Loucy (cell line): ENCODE results near the gene MBNL2.

Experiments
- H2AFZ ChIP-seq: fragments of 200-600 bp; sonication (generic); 2 replicates; pipeline ENCODE4 v1.6.0; 2016; ENCODE audit warnings: antibody characterized with exemption, mild to moderate bottlenecking, low read length, moderate library complexity
- H3F3A ChIP-seq: fragments of 200-600 bp; 2 replicates; pipeline ENCODE4 v1.6.0; 2016; ENCODE audit warnings: antibody characterized with exemption, low read depth, mild to moderate bottlenecking
- H3K27me3 ChIP-seq: fragments of 200-600 bp; sonication (generic); 2 replicates; pipeline ENCODE4 v1.6.1; 2014; ENCODE audit warnings: low read length, mild to moderate bottlenecking; ENCODE audit not compliant: insufficient read depth, poor library complexity, severe bottlenecking
- H3K36me3 ChIP-seq: fragments of 200-600 bp; sonication (generic); 2 replicates; pipeline ENCODE4 v1.6.1; 2016; ENCODE audit warnings: low read length; ENCODE audit not compliant: insufficient read depth
- H3K4me1 ChIP-seq: fragments of 200-600 bp; sonication (generic); 2 replicates; pipeline ENCODE4 v1.5.1; 2014; ENCODE audit warnings: low read length, mild to moderate bottlenecking; ENCODE audit not compliant: insufficient read depth, poor library complexity, severe bottlenecking
- H3K4me2 ChIP-seq: fragments of 200-600 bp; sonication (generic); 2 replicates; pipeline ENCODE4 v1.6.0; 2014; ENCODE audit warnings: antibody characterized with exemption, low read length, low read depth, mild to moderate bottlenecking; ENCODE audit not compliant: poor library complexity, severe bottlenecking
- H3K4me3 ChIP-seq: fragments of 200-600 bp; sonication (generic); 2 replicates; pipeline ENCODE4 v1.5.1; 2014; ENCODE audit warnings: low read length, mild to moderate bottlenecking, mixed read lengths; ENCODE audit not compliant: poor library complexity, severe bottlenecking
- H3K79me2 ChIP-seq: fragments of 200-600 bp; sonication (generic); 2 replicates; pipeline ENCODE4 v1.6.1; 2014; ENCODE audit warnings: low read length; ENCODE audit not compliant: insufficient read depth
- H3K9ac ChIP-seq: fragments of 200-600 bp; sonication (generic); 2 replicates; pipeline ENCODE4 v1.6.0; 2014; ENCODE audit warnings: mild to moderate bottlenecking, low read depth, low read length, moderate library complexity; ENCODE audit not compliant: poor library complexity, severe bottlenecking
- H3K9me2 ChIP-seq: fragments of 200-600 bp; sonication (generic); replicated peaks from 2 replicates; pipeline ENCODE4 v1.6.1; 2016; ENCODE audit warnings: low read depth, low read length, mixed read lengths
- H3K9me3 ChIP-seq: fragments of 200-600 bp; sonication (generic); 2 replicates; pipeline ENCODE4 v1.6.1; 2014; ENCODE audit warnings: mild to moderate bottlenecking, antibody characterized with exemption, low read length, low read depth; ENCODE audit not compliant: insufficient read depth
- H4K20me1 ChIP-seq: fragments of 200-600 bp; sonication (generic); 2 replicates; pipeline ENCODE4 v1.6.0; 2014; ENCODE audit warnings: antibody characterized with exemption, low read length, mild to moderate bottlenecking; ENCODE audit not compliant: insufficient read depth, poor library complexity, severe bottlenecking
- EZH2phosphoT487 ChIP-seq: fragments of 200-600 bp; IDR thresholded peaks from 2 replicates; pipeline ENCODE4 v1.6.1; 2018; ENCODE audit warnings: antibody characterized with exemption, mild to moderate bottlenecking, moderate library complexity, borderline replicate concordance
- TF ChIP-seq, protein P1 (sequence below): fragments of 200-600 bp; sonication (generic); conservative IDR thresholded peaks from 2 replicates; pipeline ENCODE4 v1.5.1; 2014; ENCODE audit warnings: mild to moderate bottlenecking, antibody characterized with exemption, low read length

MBNL2 gene

GRCh38 chr13:97285221-97285955 lies 63.3 kb downstream of the MBNL2 start:
- TF ChIP-seq EZH2phosphoT487 = no peak
- TF ChIP-seq, protein P1, sequence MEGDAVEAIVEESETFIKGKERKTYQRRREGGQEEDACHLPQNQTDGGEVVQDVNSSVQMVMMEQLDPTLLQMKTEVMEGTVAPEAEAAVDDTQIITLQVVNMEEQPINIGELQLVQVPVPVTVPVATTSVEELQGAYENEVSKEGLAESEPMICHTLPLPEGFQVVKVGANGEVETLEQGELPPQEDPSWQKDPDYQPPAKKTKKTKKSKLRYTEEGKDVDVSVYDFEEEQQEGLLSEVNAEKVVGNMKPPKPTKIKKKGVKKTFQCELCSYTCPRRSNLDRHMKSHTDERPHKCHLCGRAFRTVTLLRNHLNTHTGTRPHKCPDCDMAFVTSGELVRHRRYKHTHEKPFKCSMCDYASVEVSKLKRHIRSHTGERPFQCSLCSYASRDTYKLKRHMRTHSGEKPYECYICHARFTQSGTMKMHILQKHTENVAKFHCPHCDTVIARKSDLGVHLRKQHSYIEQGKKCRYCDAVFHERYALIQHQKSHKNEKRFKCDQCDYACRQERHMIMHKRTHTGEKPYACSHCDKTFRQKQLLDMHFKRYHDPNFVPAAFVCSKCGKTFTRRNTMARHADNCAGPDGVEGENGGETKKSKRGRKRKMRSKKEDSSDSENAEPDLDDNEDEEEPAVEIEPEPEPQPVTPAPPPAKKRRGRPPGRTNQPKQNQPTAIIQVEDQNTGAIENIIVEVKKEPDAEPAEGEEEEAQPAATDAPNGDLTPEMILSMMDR = no peak
- no peaks in the 10 kb centered on the region for H3K79me2 ChIP-seq

GRCh38 chr13:97286317-97287046 lies 64.3 kb downstream of the MBNL2 start:
- Histone ChIP-seq H3K27me3 (no peaks in the 10 kb centered on the region), H3K79me2 (no peaks in the 10 kb centered on the region), H3K9ac (no peak overlapping the region), H3K36me3 (no peaks in the 10 kb centered on the region), H4K20me1 (no peaks in the 10 kb centered on the region), H3K4me3 (no peak overlapping the region), H3K9me2 (no peaks in the 10 kb centered on the region), H3K4me1 (no peaks in the 10 kb centered on the region), H2AFZ (no peak overlapping the region), H3F3A (no peaks in the 10 kb centered on the region), H3K9me3 (no peaks in the 10 kb centered on the region), H3K4me2 (no peak overlapping the region)
- TF ChIP-seq, protein P1 = no peak
- TF ChIP-seq EZH2phosphoT487 = no peak

More at GRCh38 chr13:97285221-97285955, 63.3 kb downstream of the MBNL2 start:
- Histone ChIP-seq H3K9me2 (no peaks in the 10 kb centered on the region), H3K9me3 (no peaks in the 10 kb centered on the region), H3K27me3 (no peaks in the 10 kb centered on the region), H3K36me3 (no peaks in the 10 kb centered on the region), H2AFZ (no peak overlapping the region), H4K20me1 (no peaks in the 10 kb centered on the region), H3K4me1 (no peaks in the 10 kb centered on the region), H3F3A (no peaks in the 10 kb centered on the region), H3K4me3 (no peak overlapping the region), H3K4me2 (no peak overlapping the region), H3K9ac (no peak overlapping the region)

- Histone ChIP-seq H3K9ac (no peak overlapping the region), H3K4me2 (no peak overlapping the region), H3K4me3 (no peak overlapping the region), H3K27me3 (no peaks in the 10 kb centered on the region), H3K79me2 (no peaks in the 10 kb centered on the region), H3K36me3 (no peaks in the 10 kb centered on the region), H3K9me3 (no peaks in the 10 kb centered on the region), H3F3A (no peaks in the 10 kb centered on the region), H4K20me1 (no peaks in the 10 kb centered on the region), H3K4me1 (no peaks in the 10 kb centered on the region), H2AFZ (no peak overlapping the region), H3K9me2 (no peaks in the 10 kb centered on the region)
- TF ChIP-seq, protein P1 = no peak
- TF ChIP-seq EZH2phosphoT487 = no peak
Observed at GRCh38 chr13:97287047-97287383, 64.9 kb downstream of the MBNL2 start.
